ENCODE data around the gene PSKH1. TPM values are rescaled to one million over a fixed set of nuclear protein-coding genes. Genes with fewer than 3 reads are reported as not detected.

PSKH1 gene
- total RNA-seq = 10 to 100 TPM; 16.4 to 26.9 (median 24.5) TPM

- Histone ChIP-seq H3K4me1 (peaks cover 40% of the 10 kb centered on the region), H3K27ac (peak within 1 kb of the TSS; percentile 93), H3K27me3 (no peaks in the 10 kb centered on the region), H3K36me3 (no peaks in the 10 kb centered on the region), H3K9me3 (no peaks in the 10 kb centered on the region), H3K4me3 (peak within 1 kb of the TSS; percentile 77)
- WGBS = 1% methylated on average over 30 of the region's 90 CpGs
- no peak for TF ChIP-seq EP300 (IDR thresholded peaks at IDR 0.05)
- TF ChIP-seq POLR2A (IDR thresholded peaks at IDR 0.05) = peak; percentile 42 to 91
- peak; percentile 98 for DNase-seq (ENCODE audit: low spot score in 2 of 2)
These were observed at the start of gene PSKH1 for GRCh38 chr16:67892899-67893742. TSS of gene PSKH1 (plus strand) at chr16:67893254. CDS start at chr16:67908750, 15,496 bp downstream.

GRCh38 chr16:67843343-67843765 lies 49.7 kb upstream of the PSKH1 start:
- 0% methylated on average over 4 of the region's 11 CpGs for WGBS
- H3K4me1 ChIP-seq = peaks cover 56% of the 10 kb centered on the region
- DNase-seq (ENCODE audit: low spot score in 2 of 2) = no peak

GRCh38 chr16:67844497-67844896 lies 48.6 kb upstream of the PSKH1 start:
- H3K9me3 ChIP-seq = no peaks in the 10 kb centered on the region
- H3K4me1 ChIP-seq = peaks cover 62% of the 10 kb centered on the region
- DNase-seq (ENCODE audit: low spot score in 2 of 2) = no peak
- WGBS = 39% methylated on average over 4 of the region's 4 CpGs
- TF ChIP-seq POLR2A (IDR thresholded peaks at IDR 0.05) = no peak
- no peak for TF ChIP-seq EP300 (IDR thresholded peaks at IDR 0.05)
- no peak for TF ChIP-seq POLR2AphosphoS5 (IDR thresholded peaks at IDR 0.05)
- peak in 1 of 2 donors; percentile 32 for TF ChIP-seq CTCF (IDR thresholded peaks at IDR 0.05)
- peak overlapping the region; percentile 88 for H3K4me3 ChIP-seq
- H3K36me3 ChIP-seq = no peaks in the 10 kb centered on the region
- H3K27me3 ChIP-seq = no peaks in the 10 kb centered on the region
- H3K27ac ChIP-seq = peak overlapping the region; percentile 37

More at GRCh38 chr16:67843343-67843765, 49.7 kb upstream of the PSKH1 start:
- no peaks in the 10 kb centered on the region for H3K36me3 ChIP-seq
- TF ChIP-seq POLR2AphosphoS5 (IDR thresholded peaks at IDR 0.05) (no peak), EP300 (IDR thresholded peaks at IDR 0.05) (no peak), CTCF (IDR thresholded peaks at IDR 0.05) (no peak), POLR2A (IDR thresholded peaks at IDR 0.05) (no peak)
- H3K27me3 ChIP-seq = no peaks in the 10 kb centered on the region
- peak overlapping the region; percentile 99 for H3K27ac ChIP-seq
- H3K9me3 ChIP-seq = no peaks in the 10 kb centered on the region
- peak overlapping the region; percentile 88 for H3K4me3 ChIP-seq

GRCh38 chr16:67845291-67846062 lies 47.6 kb upstream of the PSKH1 start:
- 76% methylated on average over 5 of the region's 5 CpGs for WGBS
- Histone ChIP-seq H3K27ac (peak overlapping the region; percentile 95), H3K4me3 (peak overlapping the region; percentile 83), H3K4me1 (peaks cover 62% of the 10 kb centered on the region), H3K9me3 (no peaks in the 10 kb centered on the region), H3K36me3 (no peaks in the 10 kb centered on the region), H3K27me3 (no peaks in the 10 kb centered on the region)
- no peak for DNase-seq (ENCODE audit: low spot score in 2 of 2)
- no peak for TF ChIP-seq POLR2AphosphoS5 (IDR thresholded peaks at IDR 0.05)
- no peak for TF ChIP-seq CTCF (IDR thresholded peaks at IDR 0.05)
- no peak for TF ChIP-seq POLR2A (IDR thresholded peaks at IDR 0.05)
- TF ChIP-seq EP300 (IDR thresholded peaks at IDR 0.05) = no peak

- no peaks in the 10 kb centered on the region for H3K27me3 ChIP-seq
- peak overlapping the region; percentile 83 for H3K4me3 ChIP-seq
- 15% methylated on average over 2 of the region's 2 CpGs for whole genome bisulfite sequencing
- H3K27ac ChIP-seq = peak overlapping the region; percentile 95
- peaks cover 62% of the 10 kb centered on the region for H3K4me1 ChIP-seq
- H3K36me3 ChIP-seq = no peaks in the 10 kb centered on the region
- TF ChIP-seq POLR2AphosphoS5 (IDR thresholded peaks at IDR 0.05) (no peak), EP300 (IDR thresholded peaks at IDR 0.05) (no peak), POLR2A (IDR thresholded peaks at IDR 0.05) (no peak), CTCF (IDR thresholded peaks at IDR 0.05) (no peak)
- no peak for DNase-seq (ENCODE audit: low spot score in 2 of 2)
- H3K9me3 ChIP-seq = no peaks in the 10 kb centered on the region
These were observed 47.1 kb upstream of the PSKH1 start for GRCh38 chr16:67846063-67846319.

All from suprapubic skin (tissue), 4 donors.